Glomerular endothelial cell (primary cell): ENCODE results near the gene DYRK1B. TPM values are rescaled to one million over a fixed set of nuclear protein-coding genes. Genes with fewer than 3 reads are reported as not detected.
"Not testable (repeated sequence)": the region's sequence is repeated elsewhere in the genome, so short reads cannot be mapped to it uniquely, and the experiment has no call there.

ENCODE experiments used
- DNase-seq: peaks from one replicate; pipeline ENCODE4 v3.0.0-alpha.2; 2011; ENCODE audit warnings: low read depth, low spot score; ENCODE audit errors: extremely low read depth
- total RNA-seq: library from RNA; depleted of rRNA; stranded (reverse); fragments of >200 nt; gene quantifications from 2 replicates; pipeline ENCODE4 v1.2.3, GENCODE V29; 2015

DYRK1B gene
- 34.7 and 40.4 TPM in 2 replicates for total RNA-seq

DNA sequence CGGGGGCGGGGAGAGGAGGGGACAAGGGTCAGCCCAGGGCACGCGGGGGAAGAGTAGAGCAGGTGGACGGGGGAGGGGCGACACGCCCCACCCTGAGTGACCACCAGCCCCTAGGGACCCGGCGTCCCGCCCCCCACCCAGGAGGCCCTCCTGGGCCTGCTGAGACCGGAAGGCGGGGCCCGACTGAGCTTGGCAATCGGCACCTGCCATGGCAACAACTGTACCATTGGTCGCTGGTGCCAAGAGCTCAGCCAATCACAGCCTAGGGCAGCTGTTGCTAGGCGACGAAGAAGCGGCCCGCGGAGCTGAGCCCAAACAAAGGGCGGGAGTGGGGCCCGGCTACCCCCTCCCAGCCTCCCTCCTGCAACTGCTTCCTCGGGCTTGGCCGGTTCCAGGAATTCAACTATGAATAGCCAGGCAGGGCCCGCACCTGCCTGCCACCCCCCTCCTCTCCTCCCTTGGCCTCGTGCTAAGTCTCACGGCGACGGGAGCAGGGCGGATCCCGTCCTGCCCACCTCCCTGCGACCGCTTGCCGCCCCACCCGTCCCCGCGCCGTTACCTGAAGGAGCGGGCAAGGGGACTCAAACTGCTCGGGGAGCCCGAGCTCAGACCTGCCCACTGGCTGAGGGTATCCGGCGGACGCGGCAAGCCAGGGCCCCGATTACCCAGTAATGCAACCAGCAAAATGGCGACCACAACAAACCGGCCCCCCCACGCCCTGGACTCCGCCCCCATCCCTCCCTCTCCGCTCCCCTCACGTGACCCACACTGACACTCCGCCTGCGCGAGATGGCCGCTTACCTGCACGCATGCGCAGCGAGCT lies at the start of gene DYRK1B:
Gene DYRK1B (minus strand): TSS at position 699 of the 823 bp plus-strand sequence. CDS start 2,295 bp downstream, outside the sequence.
- DNase-seq = peak; percentile 72

DNA sequence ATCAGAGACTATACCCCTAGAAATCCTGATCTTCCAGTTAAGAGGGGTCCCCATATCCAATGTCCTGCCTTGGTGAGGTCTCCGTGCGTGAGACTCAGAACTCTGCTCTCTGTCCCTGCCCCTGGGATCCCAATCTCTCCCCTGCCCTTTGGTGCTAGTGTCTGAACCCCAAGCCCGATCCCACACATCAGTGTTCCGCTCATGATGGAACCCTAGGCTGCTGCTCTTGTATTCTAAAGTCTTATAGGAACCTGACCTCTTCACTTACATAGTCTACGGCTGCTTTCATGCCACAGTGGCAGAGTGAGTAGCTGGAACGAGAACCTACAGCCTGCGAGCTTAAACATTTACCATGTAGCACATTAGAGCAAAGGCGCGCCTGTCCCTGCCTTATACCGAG lies 48.7 kb upstream of the DYRK1B start:
- not testable (repeated sequence) for DNase-seq

GRCh38 chr19:39881495-39882110 lies 47.6 kb upstream of the DYRK1B start:
- not testable (repeated sequence) for DNase-seq

DNA sequence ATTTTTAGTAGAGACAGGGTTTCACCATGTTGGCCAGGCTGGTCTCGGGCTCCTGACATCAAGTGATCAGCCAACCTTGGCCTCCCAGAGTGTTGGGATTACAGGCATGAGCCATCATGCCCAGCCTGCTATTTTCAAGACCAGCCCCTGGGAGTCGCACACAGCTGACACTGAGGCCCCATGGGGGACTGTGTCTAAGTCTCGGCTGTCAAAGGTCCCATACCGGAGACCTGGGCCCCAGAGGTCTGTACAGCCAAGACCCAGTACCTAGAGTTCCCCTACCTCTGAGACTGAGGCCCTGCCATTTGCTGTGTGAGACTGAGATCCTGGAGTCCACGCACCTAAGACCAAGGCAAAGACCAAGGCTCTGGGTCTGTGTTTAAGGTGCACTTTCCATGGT lies 46.3 kb upstream of the DYRK1B start:
- DNase-seq = not testable (repeated sequence)

- DNase-seq = not testable (repeated sequence)
Measured at GRCh38 chr19:39879796-39880195, 45.8 kb upstream of the DYRK1B start.

DNA sequence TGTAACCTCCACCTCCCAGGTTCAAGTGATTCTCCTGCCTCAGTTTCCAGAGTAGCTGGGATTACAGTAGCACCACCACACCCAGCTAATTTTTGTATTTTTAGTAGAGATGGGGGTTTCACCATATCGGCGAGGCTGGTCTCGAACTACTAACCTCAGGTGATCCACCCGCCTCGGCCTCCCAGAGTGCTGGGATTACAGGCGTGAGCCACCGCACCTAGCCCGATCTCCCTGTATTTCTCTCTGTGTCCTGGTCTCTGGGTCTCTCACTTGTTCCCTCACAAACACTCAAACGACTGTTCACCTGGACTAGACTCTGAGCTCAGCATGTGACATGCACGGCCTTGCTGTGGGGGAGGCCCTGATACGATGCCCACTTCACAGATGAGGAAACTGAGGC lies 44.9 kb upstream of the DYRK1B start:
- not testable (repeated sequence) for DNase-seq

- DNase-seq = no peak
Measured at GRCh38 chr19:39878398-39878797, 44.4 kb upstream of the DYRK1B start.

- DNase-seq = not testable (repeated sequence)
Measured at GRCh38 chr19:39877982-39878381, 44.0 kb upstream of the DYRK1B start.

DNA sequence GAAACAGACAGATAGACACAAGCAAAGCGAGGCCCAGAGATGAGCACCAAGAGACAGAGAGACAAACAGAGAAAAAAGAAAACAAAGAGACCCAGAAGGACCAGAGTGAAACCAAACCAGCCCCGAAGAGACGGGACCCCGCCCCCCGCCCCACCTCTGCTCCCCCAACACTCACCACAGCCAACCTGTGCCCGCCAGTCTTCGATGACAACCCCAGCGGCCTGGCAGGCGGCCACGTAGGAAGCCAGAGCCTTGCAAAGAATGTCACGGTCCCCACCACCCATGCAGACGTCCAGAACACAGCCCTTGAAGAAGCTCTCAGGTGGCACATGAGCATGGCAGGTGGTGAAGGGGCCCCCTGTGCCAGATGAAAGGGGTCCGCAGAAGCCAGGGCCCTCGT lies 43.5 kb upstream of the DYRK1B start:
- DNase-seq = not testable (repeated sequence)

DNA sequence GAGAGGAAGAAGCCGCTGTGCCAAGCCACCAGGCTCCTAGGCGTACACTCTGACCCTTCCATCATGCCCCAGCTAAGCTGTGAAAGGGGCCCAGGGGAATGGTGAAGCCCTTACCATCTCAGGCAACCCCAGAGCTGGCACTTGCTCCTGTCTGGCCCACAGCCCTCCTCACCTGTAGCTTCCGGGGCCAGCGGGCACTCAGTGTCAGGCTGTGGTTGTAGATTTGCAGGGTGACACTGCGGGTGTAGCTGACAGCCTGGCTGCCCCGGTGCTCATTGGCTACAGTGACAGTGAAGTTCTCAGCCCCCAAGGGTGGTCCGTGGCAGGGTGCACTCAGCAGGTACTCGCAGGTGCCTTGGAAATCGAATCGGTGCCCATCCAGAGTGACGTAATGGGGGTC lies 42.5 kb upstream of the DYRK1B start:
- not testable (repeated sequence) for DNase-seq

GRCh38 chr19:39875401-39875864 lies 41.5 kb upstream of the DYRK1B start:
- DNase-seq = not testable (repeated sequence)

GRCh38 chr19:39874404-39874803 lies 40.4 kb upstream of the DYRK1B start:
- no peak for DNase-seq

DNA sequence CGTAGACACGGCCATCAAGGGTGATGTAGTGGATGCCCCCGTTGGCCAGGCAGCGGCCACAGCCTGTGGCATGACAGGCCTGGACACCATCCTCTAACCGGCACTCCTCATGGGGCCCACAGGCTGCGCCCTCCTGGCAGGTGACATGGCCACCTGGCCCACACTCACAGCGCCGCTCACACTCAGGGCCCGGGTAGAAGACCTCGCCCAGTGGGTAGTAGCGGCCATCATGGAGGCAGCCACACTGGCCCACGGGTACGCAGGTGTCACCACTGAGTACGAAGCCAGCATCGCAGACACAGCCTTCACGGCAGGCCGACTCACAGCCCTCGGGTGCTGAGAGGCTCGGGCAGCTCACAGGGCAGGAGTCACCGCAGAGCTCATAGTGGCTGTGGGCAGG lies 39.4 kb upstream of the DYRK1B start:
- DNase-seq = no peak

- no peak for DNase-seq
Measured at GRCh38 chr19:39871886-39872866, 38.2 kb upstream of the DYRK1B start.

DNA sequence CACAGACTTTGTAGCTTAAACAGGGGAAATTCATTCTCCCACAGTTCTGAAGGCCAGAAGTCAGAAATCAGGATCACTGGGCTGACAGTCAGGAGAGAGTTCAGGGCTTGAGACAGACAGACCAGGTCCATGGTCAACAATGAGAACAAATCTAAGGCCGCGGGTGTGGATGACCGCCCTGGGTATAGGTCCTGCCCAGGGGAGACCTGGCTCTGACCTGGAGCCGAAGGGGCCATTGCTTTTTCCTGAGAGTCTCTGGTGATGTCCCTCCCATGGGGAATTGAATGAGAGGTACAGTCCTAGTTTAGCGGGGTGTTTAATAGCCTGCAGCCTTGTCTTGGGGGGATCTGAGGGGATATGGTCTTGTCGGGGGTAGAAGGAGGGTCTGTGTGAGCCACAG lies 37.4 kb upstream of the DYRK1B start:
- no peak for DNase-seq

GRCh38 chr19:39870171-39870971 lies 36.4 kb upstream of the DYRK1B start:
- DNase-seq = no peak

- DNase-seq = no peak
Measured at GRCh38 chr19:39867952-39868351, 34.0 kb upstream of the DYRK1B start.

- no peak for DNase-seq
Measured at GRCh38 chr19:39867133-39867532, 33.2 kb upstream of the DYRK1B start.

DNA sequence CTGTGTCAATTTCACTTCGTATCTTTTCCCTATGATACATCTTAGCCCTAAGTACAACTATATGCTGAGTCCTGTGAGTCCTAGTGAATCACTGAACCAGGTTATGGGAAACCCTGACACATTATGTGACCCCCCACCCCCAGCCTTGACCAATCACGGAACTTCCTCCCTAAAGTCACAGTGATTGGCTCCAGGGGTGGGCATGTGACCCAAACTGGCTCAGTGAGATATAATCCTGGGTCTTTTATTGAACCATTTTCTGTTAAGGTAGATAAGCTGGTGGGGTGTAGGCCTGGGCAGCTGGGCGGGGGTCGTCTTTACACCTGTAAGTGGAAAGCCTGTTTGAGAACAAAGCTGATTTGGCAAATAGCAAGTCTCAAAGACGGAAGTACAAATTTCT lies 32.0 kb upstream of the DYRK1B start:
- no peak for DNase-seq

- no peak for DNase-seq
Measured at GRCh38 chr19:39865186-39865585, 31.2 kb upstream of the DYRK1B start.
